Heart left ventricle (tissue), 16 donors: ENCODE data around the gene TRIM67. TPM values are rescaled to one million over a fixed set of nuclear protein-coding genes. Genes with fewer than 3 reads are reported as not detected.
"Not testable (repeated sequence)": the region's sequence is repeated elsewhere in the genome, so short reads cannot be mapped to it uniquely, and the experiment has no call there.

Experiments used
- ATAC-seq, 4 donors: fragments of 200-7000 bp; cut with Tn5 transposase; one replicate each; pipeline ENCODE4 v1.9.1; 2020 to 2022; ENCODE audit warnings: moderate library complexity in 4 of 4, mild to moderate bottlenecking in 3 of 4, moderate number of reproducible peaks in 1 of 4
- DNase-seq, 5 donors: peaks; one replicate each; pipeline ENCODE4 v3.0.0-alpha.2; 2020
- H3K27ac ChIP-seq, 12 donors: fragments of 200-600 bp; sonication (generic) in 4 of 12; one replicate each; pipeline versions ENCODE4 v1.5.0 to v1.8.0; 2016 to 2022; ENCODE audit warnings: mild to moderate bottlenecking in 2 of 12
- H3K27me3 ChIP-seq, 9 donors: fragments of 200-600 bp; sonication (generic) in 2 of 9; one replicate each; pipeline versions ENCODE4 v1.5.1 to v1.8.0; 2016 to 2022; ENCODE audit warnings: mild to moderate bottlenecking in 3 of 9
- H3K36me3 ChIP-seq, 9 donors: fragments of 200-600 bp; sonication (generic) in 2 of 9; one replicate each; pipeline versions ENCODE4 v1.5.0 to v1.8.0; 2018 to 2022; ENCODE audit warnings: mild to moderate bottlenecking in 2 of 9
- H3K4me1 ChIP-seq, 12 donors: fragments of 200-600 bp; sonication (generic) in 4 of 12; one replicate each; pipeline versions ENCODE4 v1.5.0 to v1.8.0; 2016 to 2022; ENCODE audit warnings: mild to moderate bottlenecking in 3 of 12
- H3K4me3 ChIP-seq, 12 donors: fragments of 200-600 bp; sonication (generic) in 4 of 12; one replicate each; pipeline versions ENCODE4 v1.5.0 to v1.8.0; 2017 to 2022; ENCODE audit warnings: mild to moderate bottlenecking in 9 of 12, moderate library complexity in 4 of 12
- H3K9me3 ChIP-seq, 12 donors: fragments of 200-600 bp; sonication (generic) in 4 of 12; one replicate each; pipeline versions ENCODE4 v1.5.0 to v1.8.0; 2016 to 2022; ENCODE audit warnings: mild to moderate bottlenecking in 1 of 12
- CTCF ChIP-seq, 12 donors: fragments of 200-600 bp; sonication (generic) in 4 of 12; IDR thresholded peaks; one replicate each; pipeline versions ENCODE4 v1.5.0 to v1.8.0; 2018 to 2022; ENCODE audit warnings: antibody characterized with exemption in 12 of 12, mild to moderate bottlenecking in 5 of 12
- POLR2A ChIP-seq, 2 donors: fragments of 450-650 bp; IDR thresholded peaks; one replicate each; pipeline ENCODE4 v1.6.1; 2017; ENCODE audit warnings: antibody characterized with exemption in 2 of 2, mild to moderate bottlenecking in 2 of 2, moderate library complexity in 2 of 2
- WGBS, 4 donors: extraction: QIAGEN DNeasy Blood & Tissue Kit in 2 of 4; methylation state at CpG; one replicate each; pipeline versions ENCODE4 v1.1.5 to v1.1.7; 2013 to 2018; 5-methylcytosine and 5-hydroxymethylcytosine counted together
- intact Hi-C, 10 donors: fragments of 100-400 bp; cut with DNase I; formaldehyde crosslinking; loops; one replicate each; pipeline versions ENCODE4 v1.11.1 to v1.14.2; 2022
- polyA plus RNA-seq, 2 donors: library from polyadenylated mRNA; stranded (reverse); fragments of 200-250 nt; gene quantifications; one replicate each; pipeline ENCODE4 v1.2.3, GENCODE V29; 2013
- total RNA-seq, 9 donors: library from RNA; depleted of rRNA in 2 of 9; stranded (reverse); fragments of >200 nt in 2 of 9; fragmentation: NEBNext Ultra II Directional in 3 of 9; extraction: Animal tissue kit (Norgen Biotek cat#: 25700) in 3 of 9; gene quantifications; one replicate each; pipeline versions ENCODE4 v1.1.0 to v1.2.4, GENCODE V29; 2016 to 2023
- donor health status: ischemic (EF 13 %, LVEDD 7.1; RV severe dilation, severe dysfunction).
- donor health status: healthy with polysubstance abuse.
- donor health status: DM: no; HTN: yes; CAD: no.
- donor health status: DM: no; HTN: no; CAD: no.
- donor health status: ischemic (EF 25% LVEDD 6.9; RV normal size, moderate dysfunction).
- donor health status: ischemic (EF 25% LVEDD 5.7; RV mildly dilated, moderate dysfunction).
- donor health status: healthy.
- donor health status: DM: yes; HTN: yes; CAD: no.
- donor health status: ischemic (EF 35%, LVEDD 5.7; RV mildly dilated, moderate dysfunction).
- donor health status: nonischemic (EF 11% LVEDD 7.7; RV severe dilation, severe dysfunction).
- donor health status: DM: yes; HTN: yes; CAD: no.
- donor health status: PGD.
- donor health status: ischemic (EF 29% LVEDD 5.4; RV normal size, mild dysfunction).
- donor health status: nonischemic (EF 23%, LVEDD 6.1; RV moderate dilation, normal function).

TRIM67 gene
- total and polyA plus RNA-seq, 11 donors: 0.12 to 0.16 (median 0.13) TPM; not detected in 8

- peaks cover 0 to 9% (median 0%) of the 10 kb centered on the region in 12 donors for H3K4me1 ChIP-seq
- H3K36me3 ChIP-seq: no peaks in the 10 kb centered on the region
- no peaks in the 10 kb centered on the region for H3K9me3 ChIP-seq
- WGBS, 4 donors: 95 to 99% (median 95%) methylated on average over 6 to 14 of the region's 14 CpGs
- peaks cover 0 to 10% (median 0%) of the 10 kb centered on the region in 9 donors for H3K27me3 ChIP-seq
- TF ChIP-seq CTCF (IDR thresholded peaks at IDR 0.05) (no peak), POLR2A (IDR thresholded peaks at IDR 0.05) (no peak)
- H3K4me3 ChIP-seq: no peak overlapping the region
- DNase-seq (no peak), ATAC-seq (no peak)
- intact Hi-C loops: loop anchor here in 2 of 10 donors (10.0 kb wide), 2 partner anchors 114 to 214 kb away; no protein-coding TSS in a partner anchor
- no peak overlapping the region for H3K27ac ChIP-seq
These were observed 47.1 kb downstream of the TRIM67 start for GRCh38 chr1:231208980-231209379.

- Histone ChIP-seq H3K4me1 (peaks cover 0 to 9% (median 0%) of the 10 kb centered on the region in 12 donors), H3K27me3 (peaks cover 0 to 10% (median 0%) of the 10 kb centered on the region in 9 donors), H3K4me3 (no peak overlapping the region), H3K27ac (no peak overlapping the region), H3K9me3 (no peaks in the 10 kb centered on the region), H3K36me3 (no peaks in the 10 kb centered on the region)
- TF ChIP-seq CTCF (IDR thresholded peaks at IDR 0.05) (no peak), POLR2A (IDR thresholded peaks at IDR 0.05) (no peak)
- intact Hi-C loops: loop anchor here in 2 of 10 donors (10.0 kb wide), 2 partner anchors 115 to 215 kb away; no protein-coding TSS in a partner anchor
- ATAC-seq (no peak), DNase-seq (no peak)
- WGBS, 4 donors: 91 to 94% (median 92%) methylated on average over 4 to 5 of the region's 5 CpGs
These were observed 47.7 kb downstream of the TRIM67 start for GRCh38 chr1:231209531-231209930.

GRCh38 chr1:231210126-231210525, 48.3 kb downstream of the TRIM67 start:
- Histone ChIP-seq H3K9me3 (no peaks in the 10 kb centered on the region), H3K36me3 (no peaks in the 10 kb centered on the region), H3K27me3 (peaks cover 0 to 13% (median 0%) of the 10 kb centered on the region in 9 donors), H3K4me3 (no peak overlapping the region), H3K4me1 (peaks cover 0 to 9% (median 0%) of the 10 kb centered on the region in 12 donors), H3K27ac (no peak overlapping the region)
- 91 to 96% (median 93%) methylated on average over 5 to 6 of the region's 6 CpGs for WGBS, 4 donors
- ATAC-seq (no peak), DNase-seq (no peak)
- TF ChIP-seq POLR2A (IDR thresholded peaks at IDR 0.05) (no peak), CTCF (IDR thresholded peaks at IDR 0.05) (no peak)
- intact Hi-C loops: loop anchor here (2.0 to 10.0 kb wide), 7 partner anchors 115 to 413 kb away; no protein-coding TSS in a partner anchor

GRCh38 chr1:231211005-231211857, 49.4 kb downstream of the TRIM67 start:
- peaks cover 0 to 18% (median 0%) of the 10 kb centered on the region in 9 donors for H3K27me3 ChIP-seq
- WGBS, 4 donors: 18 to 19% (median 19%) methylated on average over 28 of the region's 28 CpGs
- no peaks in the 10 kb centered on the region for H3K9me3 ChIP-seq
- DNase-seq: peak; percentile 64 to 84 (median 69)
- peak; percentile 50 to 89 (median 80) for ATAC-seq
- intact Hi-C loops: loop anchor here (1.0 to 10.0 kb wide), 12 partner anchors 116 to 414 kb away; partner anchors contain the start of gene ARV1 (in 1 of the 10)
- TF ChIP-seq POLR2A (IDR thresholded peaks at IDR 0.05) (no peak), CTCF (IDR thresholded peaks at IDR 0.05) (peak; percentile 86 to 97 (median 93))
- peaks cover 0 to 9% (median 0%) of the 10 kb centered on the region in 12 donors for H3K4me1 ChIP-seq
- no peak overlapping the region for H3K27ac ChIP-seq
- no peaks in the 10 kb centered on the region for H3K36me3 ChIP-seq
- peak overlapping the region in 9 of 12 donors; percentile 26 to 56 (median 48) for H3K4me3 ChIP-seq

GRCh38 chr1:231212301-231212700, 50.4 kb downstream of the TRIM67 start:
- DNase-seq, H3K36me3 ChIP-seq, H3K4me1 ChIP-seq, H3K9me3 ChIP-seq, H3K27ac ChIP-seq, H3K4me3 ChIP-seq, ATAC-seq: not testable (repeated sequence)
- H3K27me3 ChIP-seq: peaks cover 0 to 22% (median 0%) of the 10 kb centered on the region in 9 donors
- WGBS, 4 donors: 59 to 83% (median 72%) methylated on average over 5 of the region's 5 CpGs
- intact Hi-C loops: loop anchor here (2.0 to 10.0 kb wide), 6 partner anchors 118 to 416 kb away; no protein-coding TSS in a partner anchor
